Neuronal stem cell (in vitro differentiated cells): ENCODE data around the gene KRTAP2-2.

Source experiments
- DNase-seq: peaks from one replicate; pipeline ENCODE4 v3.0.0-alpha.2; 2013; ENCODE audit warnings: low spot score
- H2AFZ ChIP-seq: one replicate; pipeline ENCODE4 v1.6.1; 2013; ENCODE audit warnings: mild to moderate bottlenecking, low read length, inconsistent platforms
- H2AK5ac ChIP-seq: 2 replicates; pipeline ENCODE4 v1.6.1; 2013; ENCODE audit warnings: low read depth, mild to moderate bottlenecking, inconsistent platforms, low read length, moderate library complexity, mixed read lengths
- H2BK120ac ChIP-seq: 2 replicates; pipeline ENCODE4 v1.6.1; 2013; ENCODE audit warnings: low read depth, mild to moderate bottlenecking, inconsistent platforms, low read length, moderate library complexity, mixed read lengths
- H2BK12ac ChIP-seq: one replicate; pipeline ENCODE4 v1.6.1; 2013; ENCODE audit warnings: low read length, inconsistent platforms
- H2BK15ac ChIP-seq: 2 replicates; pipeline ENCODE4 v1.6.1; 2013; ENCODE audit warnings: mild to moderate bottlenecking, low read length, inconsistent platforms, mixed read lengths
- H2BK5ac ChIP-seq: one replicate; pipeline ENCODE4 v1.6.1; 2013; ENCODE audit warnings: inconsistent platforms, mild to moderate bottlenecking, low read length, moderate library complexity
- H3K14ac ChIP-seq: one replicate; pipeline ENCODE4 v1.6.1; 2013; ENCODE audit warnings: low read length, inconsistent platforms
- H3K18ac ChIP-seq: 2 replicates; pipeline ENCODE4 v1.6.1; 2013; ENCODE audit warnings: low read length, inconsistent platforms
- H3K23ac ChIP-seq: 2 replicates; pipeline ENCODE4 v1.6.1; 2013; ENCODE audit warnings: low read depth, mild to moderate bottlenecking, mixed read lengths, low read length, inconsistent platforms; ENCODE audit not compliant: poor library complexity
- H3K27ac ChIP-seq: replicated peaks from 3 replicates; pipeline ENCODE4 v1.5.1; 2013; ENCODE audit warnings: low read length, inconsistent platforms
- H3K27me3 ChIP-seq, 3 experiments: 2 replicates each; pipeline ENCODE4 v1.6.1; 2013; ENCODE audit warnings: low read length in 3 of 3, mild to moderate bottlenecking in 2 of 3, inconsistent platforms in 1 of 3, low read depth in 1 of 3, mixed read lengths in 1 of 3, moderate library complexity in 1 of 3; ENCODE audit not compliant: control insufficient read depth in 3 of 3, insufficient read depth in 3 of 3
- H3K36me3 ChIP-seq, 2 donors: replicated peaks in 1 of 2; 2 replicates each; pipeline ENCODE4 v1.6.1; 2013; ENCODE audit warnings: low read length in 2 of 2; ENCODE audit not compliant: control insufficient read depth in 2 of 2, insufficient read depth in 2 of 2
- H3K4ac ChIP-seq: 2 replicates; pipeline ENCODE4 v1.6.1; 2013; ENCODE audit warnings: inconsistent platforms, mild to moderate bottlenecking, low read length, moderate library complexity
- H3K4me1 ChIP-seq, 2 donors: 1 replicate in 1 of 2; 2 replicates in 1 of 2; pipeline ENCODE4 v1.6.1; 2013; ENCODE audit warnings: low read length in 2 of 2, low read depth in 1 of 2; ENCODE audit not compliant: control insufficient read depth in 2 of 2, insufficient read depth in 1 of 2
- H3K4me2 ChIP-seq: one replicate; pipeline ENCODE4 v1.6.1; 2013; ENCODE audit warnings: mild to moderate bottlenecking, low read length, inconsistent platforms; ENCODE audit not compliant: insufficient read depth, poor library complexity, severe bottlenecking
- H3K4me3 ChIP-seq, 2 donors: 2 replicates each; pipeline ENCODE4 v1.5.1; 2013; ENCODE audit warnings: low read length in 2 of 2, mild to moderate bottlenecking in 2 of 2, inconsistent platforms in 1 of 2, moderate library complexity in 1 of 2
- H3K79me1 ChIP-seq: one replicate; pipeline ENCODE4 v1.6.1; 2013; ENCODE audit warnings: low read depth, mild to moderate bottlenecking, inconsistent platforms, low read length, moderate library complexity
- H3K9ac ChIP-seq: one replicate; pipeline ENCODE4 v1.6.1; 2013; ENCODE audit warnings: mild to moderate bottlenecking, low read depth, low read length, inconsistent platforms; ENCODE audit not compliant: poor library complexity
- H3K9me3 ChIP-seq, 2 donors: replicated peaks in 1 of 2; 2 replicates each; pipeline versions ENCODE3 to v1.6.1; 2013; ENCODE audit warnings: low read length in 2 of 2, mild to moderate bottlenecking in 2 of 2, inconsistent platforms in 1 of 2, low read depth in 1 of 2, mixed read lengths in 1 of 2, moderate library complexity in 1 of 2; ENCODE audit not compliant: control insufficient read depth in 2 of 2, insufficient read depth in 1 of 2
- H4K8ac ChIP-seq: one replicate; pipeline ENCODE4 v1.6.1; 2013; ENCODE audit warnings: low read depth, mild to moderate bottlenecking, inconsistent platforms, low read length, moderate library complexity
- H4K91ac ChIP-seq: one replicate; pipeline ENCODE4 v1.6.1; 2013; ENCODE audit warnings: low read length, low read depth, mild to moderate bottlenecking, inconsistent platforms; ENCODE audit not compliant: poor library complexity
- WGBS, 2 donors: extraction: QIAGEN DNeasy Blood & Tissue Kit; methylation state at CpG; one replicate each; pipeline ENCODE4 v1.1.7; 2013; ENCODE audit warnings: missing lambda C conversion rate in 2 of 2, mixed read lengths in 1 of 2; ENCODE audit not compliant: insufficient read length in 2 of 2, insufficient replicate concordance in 1 of 2; ENCODE audit errors: extremely low coverage in 2 of 2; 5-methylcytosine and 5-hydroxymethylcytosine counted together

Gene KRTAP2-2

GRCh38 chr17:41019415-41019814 lies 35.6 kb downstream of the KRTAP2-2 start:
- H3K23ac ChIP-seq = peak overlapping the region; percentile 56
- no peaks in the 10 kb centered on the region for H3K9me3 ChIP-seq
- H3K4me2 ChIP-seq = no peak overlapping the region
- no peak overlapping the region for H2BK5ac ChIP-seq
- H3K18ac ChIP-seq = no peak overlapping the region
- peak overlapping the region; percentile 64 for H4K91ac ChIP-seq
- no peak overlapping the region for H2BK120ac ChIP-seq
- H3K14ac ChIP-seq = no peak overlapping the region
- H3K27me3 ChIP-seq = no peaks in the 10 kb centered on the region
- no peak overlapping the region for H2AFZ ChIP-seq
- no peaks in the 10 kb centered on the region for H3K4me1 ChIP-seq
- H3K36me3 ChIP-seq = no peaks in the 10 kb centered on the region
- H3K4me3 ChIP-seq = no peak overlapping the region
- no peak overlapping the region for H2AK5ac ChIP-seq
- H2BK12ac ChIP-seq = no peak overlapping the region
- no peak overlapping the region for H3K9ac ChIP-seq
- no peak overlapping the region for H4K8ac ChIP-seq
- no peak for DNase-seq
- no peak overlapping the region for H3K27ac ChIP-seq
- no peak overlapping the region for H3K4ac ChIP-seq
- no peaks in the 10 kb centered on the region for H3K79me1 ChIP-seq
- no peak overlapping the region for H2BK15ac ChIP-seq
- no CpG with 5 or more reads among the region's 3 CpGs for WGBS, 2 donors

GRCh38 chr17:41018541-41018940 lies 36.5 kb downstream of the KRTAP2-2 start:
- Histone ChIP-seq H2BK5ac (no peak overlapping the region), H3K4me2 (no peak overlapping the region), H3K14ac (no peak overlapping the region), H4K91ac (no peak overlapping the region), H2AK5ac (no peak overlapping the region), H3K9me3 (no peaks in the 10 kb centered on the region), H3K36me3 (no peaks in the 10 kb centered on the region), H3K18ac (no peak overlapping the region), H3K79me1 (no peaks in the 10 kb centered on the region), H3K27me3 (no peaks in the 10 kb centered on the region), H3K4me3 (no peak overlapping the region), H2AFZ (no peak overlapping the region), H4K8ac (no peak overlapping the region), H3K9ac (no peak overlapping the region), H2BK120ac (no peak overlapping the region), H3K4ac (no peak overlapping the region), H2BK15ac (no peak overlapping the region), H3K23ac (no peak overlapping the region), H3K27ac (no peak overlapping the region), H3K4me1 (no peaks in the 10 kb centered on the region), H2BK12ac (no peak overlapping the region)
- DNase-seq = no peak
- WGBS, 2 donors = no CpG with 5 or more reads among the region's 3 CpGs

- WGBS, 2 donors = no CpG with 5 or more reads among the region's 13 CpGs
- Histone ChIP-seq H4K8ac (peak overlapping the region; percentile 45), H2BK5ac (no peak overlapping the region), H2AK5ac (no peak overlapping the region), H3K4ac (no peak overlapping the region), H3K4me3 (no peak overlapping the region), H3K9ac (no peak overlapping the region), H3K9me3 (no peaks in the 10 kb centered on the region), H3K27ac (no peak overlapping the region), H3K36me3 (no peaks in the 10 kb centered on the region), H2BK12ac (peak overlapping the region; percentile 36), H2BK15ac (no peak overlapping the region), H4K91ac (no peak overlapping the region), H3K79me1 (no peaks in the 10 kb centered on the region), H3K18ac (no peak overlapping the region), H3K23ac (no peak overlapping the region), H3K27me3 (no peaks in the 10 kb centered on the region), H2BK120ac (no peak overlapping the region), H2AFZ (no peak overlapping the region), H3K4me1 (no peaks in the 10 kb centered on the region), H3K4me2 (no peak overlapping the region), H3K14ac (no peak overlapping the region)
- no peak for DNase-seq
These were observed 38.3 kb downstream of the KRTAP2-2 start for GRCh38 chr17:41016578-41017215.

GRCh38 chr17:41015454-41015853 lies 39.6 kb downstream of the KRTAP2-2 start:
- H3K4me3 ChIP-seq = no peak overlapping the region
- no peak overlapping the region for H2BK5ac ChIP-seq
- H3K18ac ChIP-seq = no peak overlapping the region

More at GRCh38 chr17:41015454-41015853, 39.6 kb downstream of the KRTAP2-2 start:
- no peak overlapping the region for H3K4me2 ChIP-seq
- no peak overlapping the region for H2AFZ ChIP-seq
- no CpG with 5 or more reads among the region's 7 CpGs for WGBS, 2 donors
- no peak overlapping the region for H3K23ac ChIP-seq
- no peak overlapping the region for H2AK5ac ChIP-seq
- H2BK120ac ChIP-seq = no peak overlapping the region
- H3K9ac ChIP-seq = no peak overlapping the region
- H2BK15ac ChIP-seq = no peak overlapping the region
- no peak overlapping the region for H2BK12ac ChIP-seq
- no peak overlapping the region for H3K4ac ChIP-seq
- H3K27ac ChIP-seq = no peak overlapping the region
- no peak overlapping the region for H3K14ac ChIP-seq
- DNase-seq = no peak
- no peaks in the 10 kb centered on the region for H3K27me3 ChIP-seq
- no peaks in the 10 kb centered on the region for H3K79me1 ChIP-seq
- H4K91ac ChIP-seq = no peak overlapping the region
- no peaks in the 10 kb centered on the region for H3K4me1 ChIP-seq
- H3K9me3 ChIP-seq = no peaks in the 10 kb centered on the region
- no peak overlapping the region for H4K8ac ChIP-seq
- no peaks in the 10 kb centered on the region for H3K36me3 ChIP-seq
